HG03159 (cell line): Measurements from ENCODE around the gene HSD17B12.
"Not testable (repeated sequence)": the region's sequence is repeated elsewhere in the genome, so short reads cannot be mapped to it uniquely, and the experiment has no call there.

Experiments used
- ATAC-seq: cut with Tn5 transposase; IDR thresholded peaks from one replicate; pipeline ENCODE4 v1.9.1; 2021; ENCODE audit warnings: mild to moderate bottlenecking, moderate library complexity; ENCODE audit not compliant: unreplicated experiment

HSD17B12 gene

DNA sequence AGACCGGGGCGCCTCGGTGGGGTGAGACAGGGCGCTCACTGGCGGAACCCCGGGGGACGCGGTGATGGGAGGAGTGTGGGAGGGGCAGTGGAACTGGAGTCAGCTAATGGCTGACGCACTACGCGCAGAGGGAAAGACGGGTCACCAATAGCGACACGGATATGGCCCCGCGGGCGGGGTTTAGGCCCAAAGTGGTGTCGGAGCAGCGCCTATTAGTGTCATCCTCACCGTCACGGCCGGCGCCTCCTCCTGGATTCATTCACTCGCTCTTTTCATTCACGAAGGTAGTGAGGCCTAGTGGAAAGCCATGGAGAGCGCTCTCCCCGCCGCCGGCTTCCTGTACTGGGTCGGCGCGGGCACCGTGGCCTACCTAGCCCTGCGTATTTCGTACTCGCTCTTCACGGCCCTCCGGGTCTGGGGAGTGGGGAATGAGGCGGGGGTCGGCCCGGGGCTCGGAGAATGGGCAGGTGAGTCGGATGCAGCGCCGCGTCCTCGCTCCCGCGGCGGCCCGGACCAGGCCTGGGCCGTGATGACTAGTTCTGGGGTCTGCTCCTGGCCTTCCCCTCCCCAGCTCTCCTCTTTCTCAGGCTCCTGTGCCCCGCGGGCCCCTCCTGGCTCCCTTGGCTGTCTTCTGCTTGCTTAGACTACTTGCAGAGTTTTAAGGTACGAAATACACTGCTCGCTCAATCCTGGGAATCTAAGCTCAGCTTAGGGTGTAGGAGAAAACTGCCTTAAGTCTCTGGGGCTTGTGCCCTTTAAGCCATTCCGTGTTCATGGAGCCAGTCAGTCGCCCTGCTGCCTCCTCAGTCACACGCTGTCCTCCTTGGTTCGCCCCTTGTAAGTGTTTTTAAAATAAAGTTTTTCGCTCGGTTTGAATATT, at the start of gene HSD17B12:
Gene HSD17B12 (plus strand): TSS at position 218 of the 880 bp plus-strand sequence. CDS start 90 bp downstream, at position 308.
- ATAC-seq: peak; percentile 98

DNA sequence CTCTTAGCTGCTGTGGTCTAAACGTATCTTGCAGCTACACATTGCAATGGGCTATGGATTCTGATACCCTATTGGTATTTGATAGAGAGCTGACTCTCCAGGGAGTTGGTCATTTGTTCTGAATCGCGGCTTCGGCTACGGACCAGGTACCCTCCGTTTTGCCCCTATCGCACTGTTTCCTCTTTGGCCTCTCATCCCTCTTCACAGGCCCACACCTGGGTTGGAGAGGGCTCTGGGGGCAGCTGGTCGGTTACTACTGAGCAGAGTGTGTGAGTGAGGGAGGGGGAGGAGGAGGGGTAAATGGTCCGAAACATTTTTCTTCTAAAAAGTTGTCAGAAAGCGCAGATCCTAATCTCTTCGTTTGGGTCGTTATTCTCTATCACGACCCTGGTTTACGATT, 48.8 kb upstream of the HSD17B12 start:
- no peak for ATAC-seq

DNA sequence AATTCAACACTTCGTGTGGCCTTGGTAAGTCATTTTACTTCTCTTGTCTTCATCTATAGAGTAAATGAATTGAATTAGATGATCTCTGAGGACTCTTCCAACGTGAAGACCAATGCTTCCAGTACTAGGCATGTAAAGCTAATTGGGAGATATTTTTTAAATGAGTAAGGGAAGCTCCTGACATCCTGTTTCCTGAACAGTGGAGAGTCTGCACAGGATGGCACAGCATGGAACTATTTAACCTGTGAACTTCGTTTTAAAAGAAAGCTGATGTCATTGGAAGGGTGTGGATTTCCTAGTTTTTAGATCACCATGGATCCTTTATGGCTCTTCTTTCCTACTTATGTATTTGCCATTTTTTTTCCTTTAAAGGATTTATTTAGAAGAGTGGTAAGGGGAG, 48.4 kb upstream of the HSD17B12 start:
- no peak for ATAC-seq

DNA sequence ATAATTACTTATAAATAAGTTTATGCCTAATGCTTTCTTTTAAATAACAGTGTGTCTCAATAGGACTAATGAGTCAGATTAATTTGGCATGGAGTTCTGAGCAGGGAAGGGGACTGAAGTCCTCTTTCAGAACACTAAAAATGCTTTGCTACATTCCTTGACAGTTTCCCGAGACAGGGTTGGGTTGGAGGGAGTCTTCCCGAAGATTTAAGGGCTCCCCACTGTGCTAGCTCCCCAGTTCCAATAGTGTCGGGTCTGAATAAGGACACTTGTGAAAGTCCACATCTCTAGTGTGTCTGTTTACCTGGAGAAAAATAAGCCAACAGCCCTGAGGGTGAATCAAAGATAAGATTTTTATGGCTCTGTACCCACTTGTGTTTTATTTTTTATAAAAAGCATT, 41.8 kb upstream of the HSD17B12 start:
- no peak for ATAC-seq

DNA sequence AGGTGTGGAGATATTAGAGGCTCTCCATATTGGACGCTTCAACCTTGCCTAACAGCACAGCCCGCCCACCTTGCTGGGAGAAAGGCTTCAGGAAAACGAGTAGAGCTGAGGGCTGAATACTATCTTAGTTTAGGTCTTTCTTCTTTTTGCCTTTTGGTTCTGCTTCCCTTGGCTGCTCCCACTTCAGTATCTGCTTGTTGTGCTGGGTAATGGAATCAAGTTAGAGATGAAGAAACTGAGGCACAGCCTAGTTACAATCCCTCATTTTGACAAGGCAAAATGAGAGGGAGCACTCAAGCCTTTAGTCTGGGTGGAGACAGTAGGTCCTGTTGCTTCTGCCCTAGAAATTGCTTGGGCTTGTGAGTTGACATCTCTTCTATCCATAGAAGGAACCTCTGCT, 41.3 kb upstream of the HSD17B12 start:
- ATAC-seq: no peak

DNA sequence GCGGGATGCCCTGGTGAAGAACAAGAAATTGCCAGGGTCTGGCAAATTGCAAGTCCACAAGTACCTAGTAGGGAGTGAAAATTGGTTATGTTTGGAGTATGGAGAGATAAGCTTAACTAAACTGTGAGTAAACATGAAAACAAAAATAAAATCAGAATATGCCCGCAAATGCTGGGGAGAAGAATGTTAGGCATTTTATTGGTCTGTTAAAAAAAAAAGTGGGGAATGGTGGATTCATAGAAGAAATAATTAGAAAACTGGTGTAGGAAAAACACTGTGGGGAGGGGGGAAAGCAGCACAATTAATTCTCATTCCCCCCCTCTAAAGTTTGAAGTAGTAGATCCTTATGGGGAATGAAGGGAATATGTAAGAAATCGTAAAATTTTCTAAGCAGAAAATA, 40.6 kb upstream of the HSD17B12 start:
- no peak for ATAC-seq

DNA sequence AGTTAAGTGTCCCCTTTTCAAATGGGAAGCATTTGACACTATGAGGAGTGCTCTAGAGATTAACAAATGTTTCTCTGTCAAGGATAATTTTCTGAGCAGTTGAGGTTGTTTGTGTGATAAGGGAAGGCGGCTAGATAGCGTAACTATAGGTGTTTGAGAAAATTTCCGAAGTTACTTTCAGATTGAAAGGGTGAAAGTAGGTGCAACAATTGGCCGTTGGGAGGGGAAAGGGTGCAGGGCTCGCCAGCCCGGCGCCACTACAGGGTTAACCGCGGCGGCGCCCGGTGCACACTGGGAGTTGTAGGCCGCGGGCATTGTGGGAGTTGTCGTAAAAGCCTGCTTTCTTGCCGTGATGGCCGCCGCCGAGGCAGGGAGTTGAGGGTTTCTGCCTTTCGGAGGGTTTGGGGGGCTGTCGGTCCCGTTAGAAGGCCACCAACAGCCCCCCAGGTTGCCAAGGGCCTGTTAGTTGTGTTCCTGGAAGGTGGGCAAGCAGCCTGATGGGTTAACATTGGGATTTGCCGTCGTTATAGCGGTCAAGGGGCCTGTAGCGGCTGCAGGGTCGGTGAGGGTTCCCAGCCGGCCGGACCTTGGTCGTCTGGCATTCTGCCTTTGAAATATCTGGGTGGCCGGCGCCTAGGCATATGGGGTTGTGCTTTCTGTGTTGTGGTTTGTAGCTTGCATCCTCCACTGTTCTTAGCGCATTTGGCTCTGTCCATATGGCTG, 36.5 kb upstream of the HSD17B12 start:
- peak; percentile 99 for ATAC-seq

DNA sequence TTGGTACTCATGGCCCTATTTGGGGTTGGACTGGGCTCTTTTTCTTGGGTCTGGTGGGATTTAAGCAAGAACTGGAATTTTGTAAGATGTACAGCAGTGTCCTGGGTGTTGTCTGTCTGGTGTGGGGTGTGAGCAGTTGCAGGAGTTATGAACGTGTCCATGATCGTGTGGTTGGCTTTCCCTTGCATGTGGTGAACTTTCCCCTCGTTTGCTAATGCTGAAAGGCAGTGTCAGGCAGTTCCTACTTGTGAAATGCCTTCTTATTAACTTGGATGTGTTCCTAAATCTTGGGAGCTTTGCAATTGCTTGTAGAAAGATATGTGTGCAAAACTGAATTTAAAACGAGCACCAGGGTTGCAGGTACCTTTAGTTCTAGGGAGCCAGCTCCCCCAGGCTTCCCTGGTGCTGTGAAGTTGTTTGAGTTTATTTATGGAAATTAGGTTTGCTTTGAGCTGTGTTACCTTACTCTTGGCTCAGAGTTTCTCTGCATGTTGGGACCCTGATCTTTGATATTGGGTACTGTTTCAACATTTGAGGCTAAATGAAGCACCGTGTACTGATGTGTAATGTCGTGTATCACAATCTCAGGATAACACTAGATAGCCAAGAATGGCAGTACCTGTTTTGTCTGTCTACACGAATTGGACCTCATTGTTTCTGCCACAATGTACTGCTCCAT, 35.8 kb upstream of the HSD17B12 start:
- no peak for ATAC-seq

DNA sequence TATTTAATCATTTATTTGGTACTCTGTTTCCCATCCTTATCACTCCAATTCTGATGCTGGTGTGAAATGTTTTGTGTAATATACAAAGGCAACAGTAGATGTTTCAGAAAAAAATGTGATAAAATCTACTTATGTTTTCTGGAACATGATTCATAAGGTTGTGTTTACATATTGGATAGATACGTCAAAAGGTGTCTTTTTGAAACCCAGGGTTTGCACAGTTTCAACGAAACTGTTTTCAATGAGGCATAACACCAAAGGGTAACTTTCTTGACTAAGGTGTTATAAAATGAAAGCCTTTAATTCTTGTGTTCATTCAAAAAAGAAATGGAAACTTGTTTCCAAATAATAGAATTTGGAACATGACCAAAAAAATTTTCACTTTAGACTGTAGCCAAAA, 33.8 kb upstream of the HSD17B12 start:
- ATAC-seq: no peak

DNA sequence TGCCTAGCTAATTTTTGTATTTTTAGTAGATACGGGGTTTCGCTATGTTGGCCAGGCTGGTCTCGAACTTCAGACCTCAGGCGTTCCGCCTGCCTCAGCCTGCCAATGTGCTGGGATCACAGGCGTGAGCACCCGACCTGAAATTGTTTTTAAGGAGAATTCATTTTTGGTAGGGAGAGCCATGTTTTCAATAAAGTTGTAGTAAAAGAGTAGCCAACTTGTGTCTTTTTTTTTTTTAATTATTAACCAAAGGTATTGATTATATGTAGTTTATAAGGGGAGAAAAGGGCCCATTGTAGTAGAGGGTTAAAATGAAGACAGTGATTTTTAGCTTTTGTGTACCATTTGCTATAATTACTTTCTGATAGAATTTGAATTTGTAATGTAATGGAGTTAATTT, 31.6 kb upstream of the HSD17B12 start:
- no peak for ATAC-seq

DNA sequence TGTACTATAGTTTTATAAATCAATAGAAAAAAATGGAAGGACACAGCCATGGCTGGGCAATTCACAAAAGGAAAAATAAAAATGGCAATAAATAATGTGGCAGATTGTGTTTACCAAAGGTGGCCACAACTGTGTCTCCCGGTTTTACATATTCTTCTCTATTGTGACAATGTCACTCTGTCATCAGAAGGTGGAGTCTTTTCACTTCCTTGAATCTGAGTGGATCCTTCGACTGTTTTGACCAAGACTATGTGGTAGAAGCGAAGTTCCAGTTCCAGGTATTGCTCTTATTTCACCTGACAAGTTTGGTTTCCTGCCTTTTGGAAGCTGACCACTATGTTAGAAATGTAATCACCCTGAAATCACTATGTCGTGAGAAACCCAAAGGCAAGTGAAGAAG, 31.0 kb upstream of the HSD17B12 start:
- no peak for ATAC-seq

DNA sequence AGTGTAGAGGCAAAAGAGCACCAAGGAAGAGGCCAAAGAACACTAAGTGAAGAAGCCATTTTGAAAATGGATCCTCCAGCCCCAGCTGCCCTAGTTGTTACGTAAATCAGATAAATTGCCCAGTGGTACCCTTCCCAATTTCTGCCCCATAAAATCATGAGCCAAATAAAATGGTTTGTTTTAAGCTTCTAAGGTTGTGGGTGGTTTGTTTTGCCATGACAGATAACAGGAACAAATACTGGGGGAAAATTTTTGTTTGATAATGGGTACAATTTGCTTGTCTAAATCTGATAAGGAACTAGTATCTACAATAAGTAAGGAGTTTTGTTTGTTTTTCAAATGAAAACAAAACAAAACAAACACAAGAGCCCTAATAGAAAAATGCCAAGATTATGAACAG, 30.6 kb upstream of the HSD17B12 start:
- ATAC-seq: no peak

DNA sequence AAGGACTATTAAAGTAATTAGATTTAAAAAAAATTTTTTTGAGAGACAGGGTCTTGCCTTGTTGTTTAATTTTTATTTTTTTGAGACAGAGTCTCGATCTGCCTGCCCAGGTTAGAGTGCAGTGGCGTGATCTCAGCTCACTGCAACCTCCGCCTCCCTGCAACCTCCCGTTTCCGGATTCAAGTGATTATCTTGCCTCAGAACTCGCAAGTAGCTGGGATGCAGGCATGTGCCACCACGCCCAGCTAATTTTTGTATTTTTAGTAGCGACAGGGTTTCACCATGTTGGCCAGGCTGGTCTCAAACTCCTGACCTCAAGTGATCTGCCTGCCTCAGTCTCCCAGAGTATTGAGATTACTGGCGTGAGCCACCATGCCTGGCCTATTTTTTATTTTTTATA, 17.5 kb upstream of the HSD17B12 start:
- not testable (repeated sequence) for ATAC-seq

DNA sequence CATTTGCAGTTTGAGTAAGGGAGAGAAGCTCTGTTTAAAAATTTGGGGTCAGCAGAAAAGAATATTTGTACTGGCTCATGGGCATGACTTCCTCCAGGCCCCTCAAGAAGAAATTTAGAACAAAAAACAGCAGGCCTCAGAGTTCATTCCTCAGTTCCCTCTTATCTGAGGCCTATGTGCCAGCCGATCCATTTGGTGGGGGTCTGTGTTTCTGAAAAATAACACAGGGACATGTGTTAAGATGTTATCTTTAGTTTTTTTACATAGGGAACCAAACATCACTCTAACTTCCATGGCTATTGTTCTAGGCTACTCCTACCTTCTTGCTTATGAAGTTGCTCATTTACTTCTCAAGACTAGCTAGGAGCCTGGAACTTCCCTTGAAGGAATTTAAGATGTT, 16.2 kb upstream of the HSD17B12 start:
- ATAC-seq: no peak

DNA sequence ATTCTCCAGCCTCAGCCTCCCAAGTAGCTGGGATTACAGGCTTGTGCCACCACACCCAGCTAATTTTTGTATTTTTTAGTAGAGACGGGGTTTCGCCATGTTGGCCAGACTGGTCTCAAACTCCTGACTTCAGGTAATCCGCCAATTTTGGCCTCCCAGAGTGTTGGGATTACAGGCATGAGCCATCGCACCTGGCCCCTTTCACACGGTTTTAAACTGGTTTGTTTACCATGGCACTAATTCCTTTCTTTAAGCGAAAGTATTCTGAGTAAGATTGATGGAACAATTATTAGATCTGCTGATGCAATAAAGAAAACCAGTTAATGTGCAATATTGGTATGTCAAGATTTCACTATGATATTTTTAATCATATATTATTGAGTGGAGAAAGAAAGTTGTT, 9.3 kb upstream of the HSD17B12 start:
- ATAC-seq: not testable (repeated sequence)

DNA sequence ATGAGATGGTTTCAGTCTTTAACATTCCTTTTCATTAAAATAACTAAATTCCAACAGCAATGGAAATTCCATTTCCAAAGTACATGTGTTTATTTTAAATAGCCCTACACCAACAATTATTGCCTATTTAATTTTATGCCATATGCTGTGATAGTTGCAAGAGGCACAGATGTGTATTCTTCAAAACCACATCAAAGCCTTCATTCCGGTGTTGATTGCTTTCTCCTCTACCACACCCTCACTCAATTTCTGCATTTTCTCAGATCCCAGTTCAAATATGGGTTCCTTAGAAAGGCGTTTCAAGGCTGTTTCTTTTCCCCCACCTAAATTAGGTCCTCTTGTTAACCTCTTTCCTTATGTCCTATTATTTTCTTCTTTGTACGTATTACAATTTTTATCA, 6.0 kb upstream of the HSD17B12 start:
- no peak for ATAC-seq

DNA sequence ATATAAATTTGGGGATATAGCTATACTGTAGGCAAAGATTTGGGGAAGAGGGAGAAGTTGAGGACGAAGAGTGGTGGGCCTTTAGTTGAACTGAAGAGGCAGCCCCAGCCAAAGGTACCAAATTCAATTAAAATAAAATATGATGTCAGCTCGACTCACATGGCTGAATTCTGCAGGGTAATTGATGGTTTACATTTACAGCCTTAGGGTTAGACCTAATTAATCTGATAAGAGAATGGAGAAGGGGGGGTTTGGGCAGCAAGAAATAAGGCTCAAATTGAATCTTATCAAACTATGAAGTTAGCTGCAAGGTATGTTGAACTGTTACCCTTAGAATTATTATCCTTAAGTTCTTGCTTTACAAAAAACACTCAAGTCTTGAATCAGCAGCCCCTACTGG, 3.6 kb upstream of the HSD17B12 start:
- no peak for ATAC-seq

DNA sequence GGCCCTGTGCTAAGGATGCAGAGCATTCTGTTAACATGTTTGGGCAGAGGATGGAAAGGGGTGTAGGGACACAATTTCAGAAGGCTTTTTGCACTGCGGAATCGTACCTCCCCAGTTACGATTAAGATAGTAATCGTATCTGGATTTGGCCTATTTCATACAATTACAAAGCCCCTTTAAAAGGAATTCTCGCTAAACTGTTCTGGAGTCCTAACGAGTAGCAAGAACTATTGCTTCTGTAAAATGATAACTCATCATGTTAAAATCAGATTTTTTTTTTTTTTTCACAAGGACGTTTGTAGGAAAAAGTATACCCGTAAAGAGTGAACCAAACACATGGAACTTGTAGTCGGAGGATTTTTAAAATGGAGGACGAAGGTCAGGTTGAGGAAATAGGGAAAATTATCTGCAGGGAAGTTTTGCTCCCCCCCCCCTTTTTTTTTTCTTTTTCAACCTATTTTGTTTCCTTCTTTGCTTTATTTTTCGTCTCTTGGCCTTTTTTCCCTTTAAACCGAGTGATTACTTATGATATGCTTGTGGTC, 934 bp downstream of the HSD17B12 start:
- ATAC-seq: no peak

DNA sequence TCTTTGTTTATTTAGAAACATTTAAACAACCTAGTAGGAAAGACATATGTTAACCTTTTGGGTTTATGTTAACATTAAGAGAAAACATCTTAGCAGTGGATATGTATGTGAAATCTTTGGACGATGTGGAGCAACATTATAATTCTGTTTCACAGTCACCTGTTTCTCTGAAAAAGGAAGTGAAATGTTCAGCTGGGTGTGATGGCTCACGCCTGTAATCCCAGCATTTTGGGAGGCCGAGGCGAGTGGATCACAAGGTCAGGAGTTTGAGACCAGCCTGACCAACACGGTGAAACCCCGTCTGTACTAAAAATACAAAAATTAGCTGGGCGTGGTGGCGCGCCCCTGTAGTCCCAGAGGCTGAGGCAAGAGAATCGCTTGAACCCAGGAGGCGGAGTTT, 1.5 kb downstream of the HSD17B12 start:
- not testable (repeated sequence) for ATAC-seq

DNA sequence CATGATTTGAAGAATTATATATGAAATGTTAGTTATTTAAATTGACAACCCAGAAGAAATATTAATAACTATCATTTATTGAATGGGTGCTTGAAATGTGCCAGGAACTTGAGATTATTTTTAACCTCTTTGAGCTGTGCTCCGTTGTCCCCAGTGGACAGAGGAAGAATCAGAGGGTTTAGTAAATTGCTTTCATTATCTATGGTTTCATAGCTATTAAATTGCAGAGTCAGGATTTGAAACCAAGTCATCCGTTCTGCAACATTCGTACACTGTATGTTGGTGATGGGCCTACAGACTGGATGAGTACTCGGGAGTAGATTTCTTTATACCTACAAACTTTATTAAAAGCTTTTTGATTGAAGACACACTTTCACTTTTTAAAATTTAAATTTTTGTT, 4.9 kb downstream of the HSD17B12 start:
- no peak for ATAC-seq

DNA sequence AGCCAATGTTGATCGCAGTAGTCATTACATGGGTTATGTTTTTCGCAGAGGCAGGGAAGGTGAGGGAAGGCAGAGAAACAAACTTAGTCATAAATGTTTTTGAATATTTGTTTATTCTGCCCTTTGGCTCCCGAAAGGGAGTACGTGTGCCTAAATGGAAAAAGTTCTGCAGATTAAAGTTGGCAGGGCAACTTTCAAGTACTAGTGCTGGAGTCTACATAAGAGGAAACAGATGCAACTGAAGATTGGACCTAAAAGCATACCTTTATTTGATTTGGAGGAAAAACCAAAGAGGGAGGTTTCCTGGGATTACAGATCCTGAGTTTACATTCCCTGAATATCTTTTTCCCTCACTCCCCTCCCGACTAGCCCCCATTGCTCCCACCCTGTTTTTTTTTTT, 5.7 kb downstream of the HSD17B12 start:
- ATAC-seq: no peak
